ENCODE measurements around the gene SNX17. TPM values are rescaled to one million over a fixed set of nuclear protein-coding genes. Genes with fewer than 3 reads are reported as not detected.

Gene SNX17
- 166 and 169 TPM in 2 replicates for total RNA-seq

- peak; percentile 72 for TF ChIP-seq CTCF (IDR thresholded peaks at IDR 0.05; ENCODE audit: insufficient read depth, low read depth, low read length)
- H3K4me3 ChIP-seq (ENCODE audit: low read depth, low read length) = peak within 1 kb of the TSS; percentile 88
- DNase-seq (ENCODE audit: low read depth) = peak; percentile 99
Measured at GRCh38 chr2:27370026-27370815, at the start of gene SNX17, which contains the start of gene EIF2B4. TSS of gene SNX17 (plus strand) at chr2:27370616. CDS start at chr2:27370744, 128 bp downstream. TSS of gene EIF2B4 (minus strand) at chr2:27370338. CDS start at chr2:27370314, 24 bp downstream.

GRCh38 chr2:27320958-27321543 is 49.4 kb upstream of the SNX17 start:
- peak; percentile 63 for TF ChIP-seq CTCF (IDR thresholded peaks at IDR 0.05; ENCODE audit: insufficient read depth, low read depth, low read length)
- H3K4me3 ChIP-seq (ENCODE audit: low read depth, low read length) = no peak overlapping the region

GRCh38 chr2:27322301-27322765 is 48.1 kb upstream of the SNX17 start:
- no peak for TF ChIP-seq CTCF (IDR thresholded peaks at IDR 0.05; ENCODE audit: insufficient read depth, low read depth, low read length)

More at GRCh38 chr2:27320958-27321543, 49.4 kb upstream of the SNX17 start:
- DNase-seq (ENCODE audit: low read depth) = peak; percentile 97

GRCh38 chr2:27322766-27323595 is 47.4 kb upstream of the SNX17 start, which contains the start of gene MPV17:
TSS of gene MPV17 (minus strand) at chr2:27323097. CDS start at chr2:27322517, 580 bp downstream.
- peak within 1 kb of the TSS; percentile 87 for H3K4me3 ChIP-seq (ENCODE audit: low read depth, low read length)
- TF ChIP-seq CTCF (IDR thresholded peaks at IDR 0.05; ENCODE audit: insufficient read depth, low read depth, low read length) = no peak
- peak; percentile 93 for DNase-seq (ENCODE audit: low read depth)

More at GRCh38 chr2:27322301-27322765, 48.1 kb upstream of the SNX17 start:
- peak; percentile 37 for DNase-seq (ENCODE audit: low read depth)
- peak overlapping the region; percentile 87 for H3K4me3 ChIP-seq (ENCODE audit: low read depth, low read length)

- H3K4me3 ChIP-seq (ENCODE audit: low read depth, low read length) = peak overlapping the region; percentile 87
- no peak for DNase-seq (ENCODE audit: low read depth)
- TF ChIP-seq CTCF (IDR thresholded peaks at IDR 0.05; ENCODE audit: insufficient read depth, low read depth, low read length) = no peak
Measured at GRCh38 chr2:27323596-27324285, 46.7 kb upstream of the SNX17 start.

GRCh38 chr2:27324720-27325119 is 45.7 kb upstream of the SNX17 start:
- H3K4me3 ChIP-seq (ENCODE audit: low read depth, low read length) = no peak overlapping the region
- no peak for DNase-seq (ENCODE audit: low read depth)
- TF ChIP-seq CTCF (IDR thresholded peaks at IDR 0.05; ENCODE audit: insufficient read depth, low read depth, low read length) = no peak

Measured in fibroblast of villous mesenchyme (primary cell).